K562 (cell line): ENCODE measurements around the gene DDX41. TPM values are rescaled to one million over a fixed set of nuclear protein-coding genes. Genes with fewer than 3 reads are reported as not detected.

ENCODE experiments used
- ATAC-seq: fragments of 200-7000 bp; cut with Tn5 transposase; 3 replicates; pipeline ENCODE4 v1.9.1; 2020; ENCODE audit warnings: moderate library complexity
- BruUV-seq: library from RNA; stranded (reverse); fragments of 400-500 nt; replicated peaks from 2 replicates; lab custom pipeline; 2021; lab: Mats Ljungman, UMichigan
- CTCF ChIA-PET: fragments of 300-600 bp; formaldehyde crosslinking; extraction: SDS; loops from one replicate; lab custom pipeline; 2021; ENCODE audit warnings: low intra/inter-chr PET ratio; lab: Yijun Ruan, JAX
- POLR2A ChIA-PET: fragments of 300-600, 350-650 bp; sonication (Branson Sonifier 250); formaldehyde crosslinking; extraction: SDS; loops from one replicate; lab custom pipeline; 2021; ENCODE audit warnings: antibody characterized with exemption, inconsistent platforms; lab: Yijun Ruan, JAX
- DNase-seq, 4 experiments: peaks; one replicate each; pipeline versions ENCODE4 v3.0.0 to v3.0.0-alpha.2; 2011 to 2018; ENCODE audit warnings: low spot score in 3 of 4, mixed read lengths in 3 of 4; ENCODE audit errors: extremely low read depth in 1 of 4
- FAIRE-seq: peaks from 2 replicates; lab custom pipeline; 2011; peaks lifted over from hg19 to GRCh38; lab: Jason Lieb, UNC
- H2AFZ ChIP-seq: 2 replicates; pipeline ENCODE4 v1.6.0; 2011; ENCODE audit warnings: low read depth, low read length, control low read depth, inconsistent platforms
- H3K27ac ChIP-seq: fragments of 200-600 bp; 3 replicates; pipeline ENCODE4 v1.8.0; 2011; ENCODE audit warnings: low read depth, mild to moderate bottlenecking, control low read depth, inconsistent platforms, low read length, moderate library complexity, mixed read lengths; ENCODE audit errors: extremely low read depth
- H3K27me3 ChIP-seq, 2 experiments: fragments of 300-600 bp in 1 of 2; 2 replicates in 1 of 2; 3 replicates in 1 of 2; pipeline versions ENCODE4 v1.6.0 to v1.8.0; 2011; ENCODE audit warnings: inconsistent platforms in 2 of 2, low read length in 2 of 2, mild to moderate bottlenecking in 1 of 2, mixed read lengths in 1 of 2, moderate library complexity in 1 of 2; ENCODE audit not compliant: control insufficient read depth in 2 of 2, insufficient read depth in 2 of 2
- H3K36me3 ChIP-seq: fragments of 300-600 bp; 3 replicates; pipeline ENCODE4 v1.8.0; 2011; ENCODE audit warnings: mild to moderate bottlenecking, low read length, inconsistent platforms; ENCODE audit not compliant: control insufficient read depth, insufficient read depth
- H3K4me1 ChIP-seq, 2 experiments: fragments of 200-600 bp in 1 of 2; replicated peaks in 1 of 2; 2 replicates in 1 of 2; 3 replicates in 1 of 2; pipeline versions ENCODE4 v1.5.1 to v1.8.0; 2011; ENCODE audit warnings: inconsistent platforms in 2 of 2, low read length in 2 of 2, mild to moderate bottlenecking in 1 of 2, mixed read lengths in 1 of 2, moderate library complexity in 1 of 2; ENCODE audit not compliant: control insufficient read depth in 2 of 2, insufficient read depth in 2 of 2
- H3K4me2 ChIP-seq: 2 replicates; pipeline ENCODE4 v1.6.1; 2011; ENCODE audit warnings: low read length, control low read depth, inconsistent platforms, mixed read lengths; ENCODE audit not compliant: insufficient read depth
- H3K4me3 ChIP-seq: fragments of 200-600 bp; sonication (generic), shearing (Covaris generic); 2 replicates; pipeline ENCODE4 v1.5.1; 2016; ENCODE audit warnings: control low read depth, inconsistent platforms
- H3K79me2 ChIP-seq: fragments of 200-600 bp; 3 replicates; pipeline ENCODE4 v1.8.0; 2011; ENCODE audit warnings: low read length, inconsistent platforms; ENCODE audit not compliant: control insufficient read depth, insufficient read depth
- H3K9ac ChIP-seq, 2 experiments: 2 replicates each; pipeline versions ENCODE4 v1.6.0 to v1.6.1; 2011; ENCODE audit warnings: low read depth in 2 of 2, low read length in 2 of 2, control low read depth in 1 of 2, inconsistent platforms in 1 of 2, mild to moderate bottlenecking in 1 of 2, mixed read lengths in 1 of 2; ENCODE audit not compliant: insufficient read depth in 1 of 2
- H3K9me1 ChIP-seq: one replicate; pipeline ENCODE4 v1.6.0; 2011; ENCODE audit warnings: inconsistent platforms, mild to moderate bottlenecking, low read length, moderate library complexity; ENCODE audit not compliant: control insufficient read depth, insufficient read depth
- H3K9me3 ChIP-seq: replicated peaks from 2 replicates; pipeline ENCODE4 v1.5.1; 2011; ENCODE audit warnings: low read depth, low read length, inconsistent platforms; ENCODE audit not compliant: control insufficient read depth, insufficient read depth
- H4K20me1 ChIP-seq: replicated peaks from 2 replicates; pipeline ENCODE4 v1.6.1; 2011; ENCODE audit warnings: low read length, inconsistent platforms, mixed read lengths; ENCODE audit not compliant: control insufficient read depth, insufficient read depth
- BDP1 ChIP-seq: IDR thresholded peaks from 3 replicates; pipeline ENCODE4 v1.6.1; 2011; ENCODE audit not compliant: insufficient read length, insufficient read depth
- BHLHE40 ChIP-seq: IDR thresholded peaks from 2 replicates; pipeline ENCODE4 v1.6.1; 2011; ENCODE audit warnings: low read length, improper control_type of control experiment
- CEBPG ChIP-seq, 3 experiments: fragments of 200-800 bp in 1 of 3; sonication (Bioruptor generic) in 1 of 3; sonication (generic) in 1 of 3; formaldehyde crosslinking in 1 of 3; IDR thresholded peaks in 2 of 3; conservative IDR thresholded peaks in 1 of 3; 2 replicates each; pipeline versions ENCODE4 v1.6.1 to v1.8.0; 2016 to 2022; ENCODE audit warnings: missing compliant biosample characterization in 2 of 3, missing genetic modification characterization in 2 of 3, mild to moderate bottlenecking in 1 of 3, missing genetic modification reagents in 1 of 3
- CREB1 ChIP-seq, 2 experiments: sonication (generic) in 1 of 2; formaldehyde crosslinking in 1 of 2; IDR thresholded peaks; 2 replicates each; pipeline versions ENCODE4 v1.6.1 to v1.8.0; 2012 to 2022; ENCODE audit warnings: inconsistent platforms in 1 of 2, mild to moderate bottlenecking in 1 of 2, missing genetic modification reagents in 1 of 2, moderate library complexity in 1 of 2
- CTBP1 ChIP-seq: fragments of 450-650 bp; IDR thresholded peaks from 2 replicates; pipeline ENCODE4 v1.6.1; 2016; ENCODE audit warnings: borderline replicate concordance
- DPF2 ChIP-seq: fragments of 450-650 bp; IDR thresholded peaks from 2 replicates; pipeline ENCODE4 v1.6.1; 2016
- HMG20B ChIP-seq: fragments of 250-450 bp; sonication (Bioruptor Pico); IDR thresholded peaks from 2 replicates; pipeline ENCODE4 v1.5.0; 2021; ENCODE audit warnings: mild to moderate bottlenecking
- LCOR ChIP-seq: sonication (generic); formaldehyde crosslinking; IDR thresholded peaks from 2 replicates; pipeline ENCODE4 v1.8.0; 2022; ENCODE audit warnings: mild to moderate bottlenecking, missing genetic modification reagents
- MBD1 ChIP-seq: fragments of 250-450 bp; sonication (Bioruptor Pico); IDR thresholded peaks from 2 replicates; pipeline ENCODE4 v1.8.0; 2022; ENCODE audit warnings: inconsistent platforms
- SMAD2 ChIP-seq: fragments of 150-350 bp; IDR thresholded peaks from 2 replicates; pipeline ENCODE4 v1.6.1; 2014; ENCODE audit warnings: low read depth, mild to moderate bottlenecking, low read length
- ZBTB1 ChIP-seq: sonication (generic); formaldehyde crosslinking; IDR thresholded peaks from 2 replicates; pipeline ENCODE4 v1.8.1; 2023; ENCODE audit warnings: missing genetic modification reagents, low read depth, mild to moderate bottlenecking, borderline replicate concordance
- ZBTB17 ChIP-seq: fragments of 450-650 bp; formaldehyde crosslinking; IDR thresholded peaks from 2 replicates; pipeline ENCODE4 v1.4.0; 2020; ENCODE audit warnings: mild to moderate bottlenecking
- ZBTB43 ChIP-seq: sonication (generic); formaldehyde crosslinking; IDR thresholded peaks from 2 replicates; pipeline ENCODE4 v1.8.0; 2023; ENCODE audit warnings: mild to moderate bottlenecking, missing genetic modification reagents
- ZNF224 ChIP-seq: sonication (generic); formaldehyde crosslinking; IDR thresholded peaks from 2 replicates; pipeline ENCODE4 v1.8.0; 2022; ENCODE audit warnings: mild to moderate bottlenecking, missing genetic modification reagents
- WGBS: fragments of 100-300 bp; shearing (Covaris generic); methylation state at CpG from one replicate; pipeline ENCODE4 v1.1.6; 2016; ENCODE audit warnings: low coverage, mixed read lengths; ENCODE audit not compliant: insufficient coverage; ENCODE audit errors: missing lambda C conversion rate; 5-methylcytosine and 5-hydroxymethylcytosine counted together
- in situ Hi-C: fragments of 300-500 bp; cut with MboI; formaldehyde crosslinking; loops from 4 replicates; pipeline ENCODE4 v1.15.0; 2018; ENCODE audit warnings: inconsistent platforms, mixed read lengths
- intact Hi-C: fragments of 100-400 bp; cut with micrococcal nuclease; formaldehyde crosslinking; loops from 2 replicates; pipeline ENCODE4 v1.14.2; 2022
- polyA plus RNA-seq, 8 experiments: library from polyadenylated mRNA; depleted of rRNA in 4 of 8; stranded (reverse) in 5 of 8; unstranded in 3 of 8; fragments of >200 nt; fragmentation: Nextera tagmentation in 2 of 8; fragmentation: Illumina TruSeq in 1 of 8; extraction: Ambion mirVana in 2 of 8; extraction: Trizol in 1 of 8; gene quantifications; 2 replicates each; pipeline versions ENCODE4 v1.2.1 to v1.2.3, GENCODE V29; 2011 to 2014; ENCODE audit warnings: inconsistent platforms in 1 of 8, missing spikeins in 1 of 8
- total RNA-seq, 7 experiments: library from RNA; depleted of rRNA in 6 of 7; stranded (reverse); fragments of >200 nt in 6 of 7; fragmentation: Illumina TruSeq in 2 of 7; extraction: Trizol in 2 of 7; gene quantifications; 2 replicates each; pipeline versions ENCODE4 v1.2.1 to v1.2.3, GENCODE V29; 2011 to 2021; ENCODE audit warnings: low replicate concordance in 1 of 7
- TF ChIP-seq, protein P1 (sequence below): fragments of 450-650 bp; IDR thresholded peaks from one replicate; pipeline ENCODE4 v1.6.1; 2018; ENCODE audit warnings: mild to moderate bottlenecking, moderate library complexity; ENCODE audit not compliant: partially characterized antibody

The DDX41 gene
- total and polyA plus RNA-seq, 9 of the 15 experiments (the other 6 are each of a cell fraction or from before 2014, with no cell fraction given): 38.2 to 284 (median 116) TPM

DNA sequence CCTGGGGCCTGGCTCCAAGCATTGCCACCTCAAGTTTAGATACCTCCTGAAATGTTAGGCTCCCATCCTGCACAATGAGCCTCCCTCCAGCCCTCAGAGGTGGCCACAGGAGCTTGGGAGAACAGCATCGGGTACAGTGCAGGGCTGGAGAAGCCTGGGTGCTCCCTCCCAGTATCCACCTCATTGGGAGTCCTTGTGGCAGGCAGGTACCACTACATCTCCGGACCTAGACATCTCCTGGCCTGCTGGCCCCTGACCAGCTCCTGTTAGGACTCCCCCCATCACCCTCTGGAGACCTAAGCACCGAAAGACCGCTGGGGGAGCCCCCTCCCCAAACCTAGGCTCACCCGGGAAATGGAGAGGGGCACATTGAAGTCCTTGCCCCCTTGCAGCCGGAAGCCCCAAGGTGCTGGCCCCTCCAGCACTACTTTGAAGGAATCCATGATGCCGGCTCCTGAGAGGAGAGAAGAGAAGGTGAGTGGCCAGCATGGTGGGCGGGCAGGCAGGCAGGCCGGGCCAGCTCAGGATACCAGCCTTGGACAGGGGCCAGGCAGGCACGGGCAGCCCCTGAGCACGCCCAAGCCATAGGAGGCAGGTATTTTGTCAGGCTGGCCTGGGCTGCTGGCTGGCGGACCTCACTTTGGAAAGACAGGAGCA lies 20.6 kb downstream of the DDX41 start:
- POLR2A ChIA-PET: interaction anchor here (0.5 to 2.1 kb wide), 14 partner anchors 9 to 152 kb away, joined by 3 to 11 read pairs (median 4); partner anchors contain the start of gene DOK3
- BruUV-seq: no TSS peak
- peak overlapping the region; percentile 82 for H3K4me3 ChIP-seq
- no peaks in the 10 kb centered on the region for H3K9me1 ChIP-seq
- ATAC-seq (peak; percentile 15), FAIRE-seq (no peak), DNase-seq (peak; percentile 36 to 70 (median 44))
- peak overlapping the region; percentile 91 for H3K4me2 ChIP-seq
- H4K20me1 ChIP-seq: peaks cover under 1% of the 10 kb centered on the region; the same call in 1 of the 2 replicates
- H3K4me1 ChIP-seq: peaks cover 58 to 96% of the 10 kb centered on the region in 2 experiments
- H3K9me3 ChIP-seq: no peaks in the 10 kb centered on the region
- in situ Hi-C loops: no loop called here
- 5% methylated on average over 9 of the region's 12 CpGs for WGBS
- CTCF ChIA-PET: no interaction called here
- peaks cover 51% of the 10 kb centered on the region for H3K79me2 ChIP-seq
- no peaks in the 10 kb centered on the region for H3K27me3 ChIP-seq
- intact Hi-C loops: loop anchor here (2.0 to 5.0 kb wide), 2 partner anchors 59 to 179 kb away; partner anchors contain the start of gene FAM193B
- peak overlapping the region; percentile 36; the same call in 1 of the 2 replicates for H2AFZ ChIP-seq
- peak overlapping the region; percentile 89 to 98 for H3K9ac ChIP-seq
- peaks cover 42% of the 10 kb centered on the region; the same call in 2 of the 3 replicates for H3K36me3 ChIP-seq
- H3K27ac ChIP-seq: peak overlapping the region; percentile 95
- TF ChIP-seq MBD1 (CRISPR knock-in tag) (no peak), ZBTB43 (CRISPR knock-in tag) (no peak), ZBTB17 (CRISPR knock-in tag) (peak; percentile 39; the same call in 1 of the 2 replicates), HMG20B (CRISPR knock-in tag) (peak; percentile 66; the same call in 1 of the 2 replicates), ZNF224 (CRISPR knock-in tag) (0 out of 2 replicates have a peak, but pooled peaks have one; percentile 50), DPF2 (no peak), CTBP1 (no peak), BDP1 (no peak), ZBTB1 (CRISPR knock-in tag) (0 out of 2 replicates have a peak, but pooled peaks have one; percentile 59), CEBPG (CRISPR knock-in tag; IDR thresholded peaks at IDR 0.05) (no peak), CEBPG (tag; conservative IDR thresholded peaks at IDR 0.05 in 1 of 2, IDR thresholded peaks at IDR 0.05 in 1 of 2) (no peak), SMAD2 (no peak), LCOR (CRISPR knock-in tag) (0 out of 2 replicates have a peak, but pooled peaks have one; percentile 59), CREB1 (IDR thresholded peaks at IDR 0.05) (no peak), CREB1 (CRISPR knock-in tag; IDR thresholded peaks at IDR 0.05) (0 out of 2 replicates have a peak, but pooled peaks have one; percentile 27), BHLHE40 (peak; percentile 42; the same call in 1 of the 2 replicates)
- TF ChIP-seq, protein P1, sequence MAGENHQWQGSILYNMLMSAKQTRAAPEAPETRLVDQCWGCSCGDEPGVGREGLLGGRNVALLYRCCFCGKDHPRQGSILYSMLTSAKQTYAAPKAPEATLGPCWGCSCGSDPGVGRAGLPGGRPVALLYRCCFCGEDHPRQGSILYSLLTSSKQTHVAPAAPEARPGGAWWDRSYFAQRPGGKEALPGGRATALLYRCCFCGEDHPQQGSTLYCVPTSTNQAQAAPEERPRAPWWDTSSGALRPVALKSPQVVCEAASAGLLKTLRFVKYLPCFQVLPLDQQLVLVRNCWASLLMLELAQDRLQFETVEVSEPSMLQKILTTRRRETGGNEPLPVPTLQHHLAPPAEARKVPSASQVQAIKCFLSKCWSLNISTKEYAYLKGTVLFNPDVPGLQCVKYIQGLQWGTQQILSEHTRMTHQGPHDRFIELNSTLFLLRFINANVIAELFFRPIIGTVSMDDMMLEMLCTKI: no peak
